K562 (cell line): ENCODE measurements around the gene TBL2.

Experiments
- CTCF ChIP-seq, 3 experiments: IDR thresholded peaks in 2 of 3; conservative IDR thresholded peaks in 1 of 3; 2 replicates each; pipeline ENCODE4 v1.5.1; 2011 to 2012; ENCODE audit warnings: low read length in 3 of 3, mild to moderate bottlenecking in 3 of 3, control low read depth in 2 of 3, improper control_type of control experiment in 1 of 3, inconsistent platforms in 1 of 3, low read depth in 1 of 3, mixed read lengths in 1 of 3, moderate library complexity in 1 of 3; ENCODE audit not compliant: insufficient read depth in 2 of 3
- FOXA3 ChIP-seq, 2 experiments: fragments of 450-650 bp in 1 of 2; sonication (generic) in 1 of 2; formaldehyde crosslinking; IDR thresholded peaks in 1 of 2; conservative IDR thresholded peaks in 1 of 2; 2 replicates each; pipeline versions ENCODE4 v1.4.0 to v1.8.0; 2020 to 2022; ENCODE audit warnings: mild to moderate bottlenecking in 2 of 2, missing genetic modification reagents in 1 of 2
- FUS ChIP-seq: fragments of 200-400 bp; formaldehyde crosslinking; optimal IDR thresholded peaks from 2 replicates; pipeline ENCODE3; 2017; ENCODE audit warnings: low read depth, low read length
- GABPA ChIP-seq: fragments of 200-800 bp; sonication (Bioruptor generic); conservative IDR thresholded peaks from 2 replicates; pipeline ENCODE4 v1.6.1; 2016; ENCODE audit warnings: low read depth, missing genetic modification characterization, missing compliant biosample characterization
- HEY1 ChIP-seq: fragments of 250-450 bp; sonication (Bioruptor Pico); IDR thresholded peaks from 2 replicates; pipeline ENCODE4 v1.5.0; 2020; ENCODE audit warnings: mild to moderate bottlenecking, moderate library complexity, borderline replicate concordance
- KAT2B ChIP-seq: IDR thresholded peaks from one replicate; pipeline ENCODE4 v1.6.1; 2012; ENCODE audit warnings: low read depth, mild to moderate bottlenecking, control low read depth, inconsistent platforms, low read length, moderate library complexity
- KLF13 ChIP-seq: fragments of 450-650 bp; IDR thresholded peaks from 2 replicates; pipeline ENCODE4 v1.6.1; 2016; ENCODE audit warnings: missing genetic modification characterization, low read depth, mild to moderate bottlenecking, missing compliant biosample characterization, moderate library complexity, borderline replicate concordance
- RBM15 ChIP-seq: fragments of 200-400 bp; formaldehyde crosslinking; IDR thresholded peaks from 2 replicates; pipeline ENCODE4 v1.6.1; 2018; ENCODE audit warnings: mild to moderate bottlenecking, low read length, moderate library complexity; ENCODE audit not compliant: insufficient read depth
- SRSF1 ChIP-seq: fragments of 200-400 bp; formaldehyde crosslinking; IDR thresholded peaks from 2 replicates; pipeline ENCODE4 v1.6.1; 2017; ENCODE audit warnings: mild to moderate bottlenecking, low read depth, low read length, moderate library complexity
- TBL1XR1 ChIP-seq, 2 experiments: IDR thresholded peaks; 2 replicates each; pipeline ENCODE4 v1.6.1; 2012; ENCODE audit warnings: improper control_type of control experiment in 2 of 2, low read length in 2 of 2, mild to moderate bottlenecking in 1 of 2
- ZNF609 ChIP-seq: sonication (generic); formaldehyde crosslinking; IDR thresholded peaks from 2 replicates; pipeline ENCODE4 v1.8.1; 2023; ENCODE audit warnings: missing genetic modification reagents, mild to moderate bottlenecking, borderline replicate concordance
- TF ChIP-seq, protein P1 (sequence below): sonication (generic); formaldehyde crosslinking; IDR thresholded peaks from 2 replicates; pipeline ENCODE4 v1.9.0; 2022; ENCODE audit warnings: mild to moderate bottlenecking, missing genetic modification reagents
- TF ChIP-seq, protein P2 (sequence below): sonication (generic); formaldehyde crosslinking; IDR thresholded peaks from 2 replicates; pipeline ENCODE4 v1.5.0; 2020; ENCODE audit warnings: missing genetic modification reagents

DNA sequence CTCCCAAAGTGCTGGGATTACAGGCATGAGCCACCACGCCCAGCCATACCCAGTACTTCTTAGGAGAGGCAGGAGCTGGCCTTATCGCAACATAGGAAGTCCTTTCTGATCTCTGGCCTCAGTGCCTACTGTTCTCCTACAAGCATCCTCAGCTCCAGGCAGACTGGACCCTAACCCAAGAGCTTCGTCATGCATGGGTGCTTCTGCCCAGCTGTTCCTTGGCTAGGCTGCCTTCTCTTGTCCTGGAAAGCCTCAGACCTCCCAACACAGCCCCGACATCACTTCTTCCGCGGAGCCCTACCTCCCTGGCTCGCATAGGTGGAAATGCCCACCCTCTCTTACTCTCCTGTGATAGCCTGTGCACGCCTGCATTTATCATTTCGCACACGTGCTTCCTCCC, 36.7 kb downstream of the TBL2 start:
- TF ChIP-seq KAT2B (no peak), FUS (no peak), GABPA (tag) (no peak), SRSF1 (no peak), FOXA3 (CRISPR knock-in tag; conservative IDR thresholded peaks at IDR 0.05 in 1 of 2, IDR thresholded peaks at IDR 0.05 in 1 of 2) (no peak), ZNF609 (CRISPR knock-in tag) (no peak), TBL1XR1 (IDR thresholded peaks at IDR 0.05; ENCODE audit: low read length in 2 of 2) (no peak), HEY1 (CRISPR knock-in tag) (no peak), CTCF (IDR thresholded peaks at IDR 0.05 in 2 of 3, conservative IDR thresholded peaks at IDR 0.05 in 1 of 3; ENCODE audit: insufficient read depth in 2 of 3, low read depth in 1 of 3, low read length in 3 of 3) (no peak), KLF13 (no peak), RBM15 (no peak)
- TF ChIP-seq, protein P1, sequence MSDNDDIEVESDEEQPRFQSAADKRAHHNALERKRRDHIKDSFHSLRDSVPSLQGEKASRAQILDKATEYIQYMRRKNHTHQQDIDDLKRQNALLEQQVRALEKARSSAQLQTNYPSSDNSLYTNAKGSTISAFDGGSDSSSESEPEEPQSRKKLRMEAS (CRISPR knock-in tag): no peak
- TF ChIP-seq, protein P2, sequence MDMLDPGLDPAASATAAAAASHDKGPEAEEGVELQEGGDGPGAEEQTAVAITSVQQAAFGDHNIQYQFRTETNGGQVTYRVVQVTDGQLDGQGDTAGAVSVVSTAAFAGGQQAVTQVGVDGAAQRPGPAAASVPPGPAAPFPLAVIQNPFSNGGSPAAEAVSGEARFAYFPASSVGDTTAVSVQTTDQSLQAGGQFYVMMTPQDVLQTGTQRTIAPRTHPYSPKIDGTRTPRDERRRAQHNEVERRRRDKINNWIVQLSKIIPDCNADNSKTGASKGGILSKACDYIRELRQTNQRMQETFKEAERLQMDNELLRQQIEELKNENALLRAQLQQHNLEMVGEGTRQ (CRISPR knock-in tag): no peak
